Mesodermal cell (in vitro differentiated cells): ENCODE data around the gene JOSD1.

Source experiments
- H3K27ac ChIP-seq: 2 replicates; pipeline ENCODE4 v1.7.0; 2013; ENCODE audit warnings: mild to moderate bottlenecking, low read depth, low read length, moderate library complexity; ENCODE audit not compliant: severe bottlenecking
- H3K36me3 ChIP-seq: 2 replicates; pipeline ENCODE4 v1.7.1; 2013; ENCODE audit warnings: mild to moderate bottlenecking, low read length, moderate library complexity; ENCODE audit not compliant: control insufficient read depth, insufficient read depth
- H3K4me1 ChIP-seq: one replicate; pipeline ENCODE4 v1.7.1; 2013; ENCODE audit warnings: mild to moderate bottlenecking, low read length; ENCODE audit not compliant: insufficient read depth, control insufficient read depth, poor library complexity, severe bottlenecking
- H3K4me3 ChIP-seq: 2 replicates; pipeline ENCODE4 v1.7.0; 2013; ENCODE audit warnings: low read length, control low read depth, mild to moderate bottlenecking; ENCODE audit not compliant: insufficient read depth, poor library complexity, severe bottlenecking; ENCODE audit errors: extremely low read depth
- H3K9me3 ChIP-seq: 2 replicates; pipeline ENCODE4 v1.7.1; 2013; ENCODE audit warnings: mild to moderate bottlenecking, low read length, moderate library complexity; ENCODE audit not compliant: control insufficient read depth
- WGBS, 2 experiments: methylation state at CpG; one replicate each; pipeline ENCODE4 v1.1.5; 2013; ENCODE audit warnings: missing lambda C conversion rate in 2 of 2; ENCODE audit not compliant: insufficient coverage in 2 of 2; 5-methylcytosine and 5-hydroxymethylcytosine counted together

Gene JOSD1

GRCh38 chr22:38700270-38700788 is 414 bp downstream of the JOSD1 start:
- H3K4me3 ChIP-seq, result peak overlapping the region; percentile 84
- peaks cover 27% of the 10 kb centered on the region for H3K4me1 ChIP-seq
- WGBS, 2 experiments, result 0 to 1% methylated on average over 46 to 47 of the region's 57 CpGs

GRCh38 chr22:38699784-38700183 is 959 bp downstream of the JOSD1 start:
- peaks cover 35% of the 10 kb centered on the region for H3K36me3 ChIP-seq
- H3K9me3 ChIP-seq, result no peaks in the 10 kb centered on the region
- WGBS, 2 experiments, result 33 to 39% methylated on average over 2 to 3 of the region's 6 CpGs
- H3K4me1 ChIP-seq, result peaks cover 26% of the 10 kb centered on the region
- H3K27ac ChIP-seq, result peak overlapping the region; percentile 86
- peak overlapping the region; percentile 84 for H3K4me3 ChIP-seq

More at GRCh38 chr22:38700270-38700788, 414 bp downstream of the JOSD1 start:
- no peaks in the 10 kb centered on the region for H3K9me3 ChIP-seq
- H3K36me3 ChIP-seq, result peaks cover 30% of the 10 kb centered on the region
- peak overlapping the region; percentile 86 for H3K27ac ChIP-seq

GRCh38 chr22:38699143-38699542 is 1.6 kb downstream of the JOSD1 start:
- 93 to 100% methylated on average over 2 to 4 of the region's 5 CpGs for whole genome bisulfite sequencing, 2 experiments
- Histone ChIP-seq H3K27ac (no peak overlapping the region), H3K4me3 (peak overlapping the region; percentile 84), H3K4me1 (peaks cover 23% of the 10 kb centered on the region), H3K9me3 (no peaks in the 10 kb centered on the region), H3K36me3 (peaks cover 41% of the 10 kb centered on the region)

GRCh38 chr22:38698407-38699094 is 2.2 kb downstream of the JOSD1 start:
- no peaks in the 10 kb centered on the region for H3K9me3 ChIP-seq
- no peak overlapping the region for H3K27ac ChIP-seq
- H3K36me3 ChIP-seq, result peaks cover 41% of the 10 kb centered on the region
- H3K4me1 ChIP-seq, result peaks cover 23% of the 10 kb centered on the region
- 94 to 98% methylated on average over 8 to 11 of the region's 13 CpGs for WGBS, 2 experiments
- H3K4me3 ChIP-seq, result peak overlapping the region; percentile 84

GRCh38 chr22:38697425-38698089 is 3.2 kb downstream of the JOSD1 start:
- Histone ChIP-seq H3K4me1 (peaks cover 23% of the 10 kb centered on the region), H3K36me3 (peaks cover 45% of the 10 kb centered on the region), H3K4me3 (peak overlapping the region; percentile 6), H3K9me3 (no peaks in the 10 kb centered on the region), H3K27ac (peak overlapping the region; percentile 80)
- WGBS, 2 experiments, result 82 to 93% methylated on average over 6 to 7 of the region's 8 CpGs

GRCh38 chr22:38696606-38697424 is 3.9 kb downstream of the JOSD1 start:
- H3K4me3 ChIP-seq, result no peak overlapping the region
- H3K36me3 ChIP-seq, result peaks cover 50% of the 10 kb centered on the region
- H3K4me1 ChIP-seq, result peaks cover 23% of the 10 kb centered on the region
- WGBS, 2 experiments, result 68 to 71% methylated on average over 3 of the region's 3 CpGs
- H3K9me3 ChIP-seq, result no peaks in the 10 kb centered on the region
- H3K27ac ChIP-seq, result peak overlapping the region; percentile 80

GRCh38 chr22:38694940-38695339 is 5.8 kb downstream of the JOSD1 start:
- no peaks in the 10 kb centered on the region for H3K9me3 ChIP-seq
- no peak overlapping the region for H3K27ac ChIP-seq
- 83% methylated on average over 2 of the region's 3 CpGs; no CpG with 5 or more reads in 1 of the 2 experiments for WGBS, 2 experiments
- H3K4me1 ChIP-seq, result peaks cover 23% of the 10 kb centered on the region
- H3K36me3 ChIP-seq, result peaks cover 66% of the 10 kb centered on the region
- H3K4me3 ChIP-seq, result no peak overlapping the region

- H3K27ac ChIP-seq, result no peak overlapping the region
- peaks cover 67% of the 10 kb centered on the region for H3K36me3 ChIP-seq
- H3K9me3 ChIP-seq, result no peaks in the 10 kb centered on the region
- H3K4me1 ChIP-seq, result peaks cover 19% of the 10 kb centered on the region
- no peak overlapping the region for H3K4me3 ChIP-seq
- WGBS, 2 experiments, result no CpG with 5 or more reads among the region's 2 CpGs
Measured at GRCh38 chr22:38694049-38694448, 6.7 kb downstream of the JOSD1 start.

- WGBS, 2 experiments, result no CpG with 5 or more reads among the region's 1 CpG
- Histone ChIP-seq H3K27ac (no peak overlapping the region), H3K9me3 (no peaks in the 10 kb centered on the region), H3K36me3 (peaks cover 80% of the 10 kb centered on the region), H3K4me1 (no peaks in the 10 kb centered on the region), H3K4me3 (no peak overlapping the region)
Measured at GRCh38 chr22:38689651-38690050, 11.1 kb downstream of the JOSD1 start.

GRCh38 chr22:38685761-38686160 is 15.0 kb downstream of the JOSD1 start:
- Histone ChIP-seq H3K9me3 (peaks cover 10% of the 10 kb centered on the region), H3K4me3 (no peak overlapping the region), H3K27ac (no peak overlapping the region), H3K4me1 (no peaks in the 10 kb centered on the region), H3K36me3 (peaks cover 76% of the 10 kb centered on the region)
- WGBS, 2 experiments, result 100% methylated on average over 1 of the region's 1 CpG; no CpG with 5 or more reads in 1 of the 2 experiments
